ENCODE measurements around the gene ERGIC1. TPM values are rescaled to one million over a fixed set of nuclear protein-coding genes. Genes with fewer than 3 reads are reported as not detected.

ERGIC1 gene
- total RNA-seq, 4 donors from 2014 or later = 156 to 214 (median 175) TPM

DNA sequence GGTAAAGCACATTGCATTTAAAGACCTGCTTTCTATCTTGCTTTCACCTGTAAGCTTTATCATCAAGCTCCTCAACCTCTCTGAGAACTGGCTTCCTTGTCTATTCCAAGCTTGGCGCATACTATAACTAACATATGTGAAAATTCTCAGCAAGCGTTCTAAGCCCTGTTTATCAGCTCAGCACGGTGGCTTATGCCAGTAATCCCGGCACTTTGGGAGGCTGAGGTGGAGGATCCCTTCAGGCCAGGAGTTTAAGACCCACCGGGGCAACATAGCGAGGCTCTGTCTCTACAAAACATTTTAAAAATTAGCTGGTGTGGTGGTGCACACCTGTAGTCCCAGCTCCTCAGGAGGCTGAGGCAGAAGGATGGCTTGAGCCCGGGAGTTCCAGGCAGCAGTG is 147.9 kb downstream of the ERGIC1 start:
- no peaks in the 10 kb centered on the region for H3K9me3 ChIP-seq
- intact Hi-C loops (cut with DNase I) = loop anchor here (2.0 to 10.0 kb wide), 3 partner anchors 75 to 221 kb away; partner anchors contain the start of genes BNIP1 and CREBRF
- no peak for TF ChIP-seq POLR2A (IDR thresholded peaks at IDR 0.05)
- TF ChIP-seq, protein P1, sequence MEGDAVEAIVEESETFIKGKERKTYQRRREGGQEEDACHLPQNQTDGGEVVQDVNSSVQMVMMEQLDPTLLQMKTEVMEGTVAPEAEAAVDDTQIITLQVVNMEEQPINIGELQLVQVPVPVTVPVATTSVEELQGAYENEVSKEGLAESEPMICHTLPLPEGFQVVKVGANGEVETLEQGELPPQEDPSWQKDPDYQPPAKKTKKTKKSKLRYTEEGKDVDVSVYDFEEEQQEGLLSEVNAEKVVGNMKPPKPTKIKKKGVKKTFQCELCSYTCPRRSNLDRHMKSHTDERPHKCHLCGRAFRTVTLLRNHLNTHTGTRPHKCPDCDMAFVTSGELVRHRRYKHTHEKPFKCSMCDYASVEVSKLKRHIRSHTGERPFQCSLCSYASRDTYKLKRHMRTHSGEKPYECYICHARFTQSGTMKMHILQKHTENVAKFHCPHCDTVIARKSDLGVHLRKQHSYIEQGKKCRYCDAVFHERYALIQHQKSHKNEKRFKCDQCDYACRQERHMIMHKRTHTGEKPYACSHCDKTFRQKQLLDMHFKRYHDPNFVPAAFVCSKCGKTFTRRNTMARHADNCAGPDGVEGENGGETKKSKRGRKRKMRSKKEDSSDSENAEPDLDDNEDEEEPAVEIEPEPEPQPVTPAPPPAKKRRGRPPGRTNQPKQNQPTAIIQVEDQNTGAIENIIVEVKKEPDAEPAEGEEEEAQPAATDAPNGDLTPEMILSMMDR (IDR thresholded peaks at IDR 0.05) = no peak
- H3K4me3 ChIP-seq (replicated peaks in 1 of 3) = no peak overlapping the region
- DNase-seq = no peak
- no peak overlapping the region for H3K27ac ChIP-seq
- peaks cover 9 to 10% of the 10 kb centered on the region in 2 donors for H3K4me1 ChIP-seq
- WGBS, 2 donors = 89 to 96% methylated on average over 7 of the region's 7 CpGs
- H3K36me3 ChIP-seq = peaks cover 0 to 3% of the 10 kb centered on the region in 2 donors
- no peaks in the 10 kb centered on the region for H3K27me3 ChIP-seq

DNA sequence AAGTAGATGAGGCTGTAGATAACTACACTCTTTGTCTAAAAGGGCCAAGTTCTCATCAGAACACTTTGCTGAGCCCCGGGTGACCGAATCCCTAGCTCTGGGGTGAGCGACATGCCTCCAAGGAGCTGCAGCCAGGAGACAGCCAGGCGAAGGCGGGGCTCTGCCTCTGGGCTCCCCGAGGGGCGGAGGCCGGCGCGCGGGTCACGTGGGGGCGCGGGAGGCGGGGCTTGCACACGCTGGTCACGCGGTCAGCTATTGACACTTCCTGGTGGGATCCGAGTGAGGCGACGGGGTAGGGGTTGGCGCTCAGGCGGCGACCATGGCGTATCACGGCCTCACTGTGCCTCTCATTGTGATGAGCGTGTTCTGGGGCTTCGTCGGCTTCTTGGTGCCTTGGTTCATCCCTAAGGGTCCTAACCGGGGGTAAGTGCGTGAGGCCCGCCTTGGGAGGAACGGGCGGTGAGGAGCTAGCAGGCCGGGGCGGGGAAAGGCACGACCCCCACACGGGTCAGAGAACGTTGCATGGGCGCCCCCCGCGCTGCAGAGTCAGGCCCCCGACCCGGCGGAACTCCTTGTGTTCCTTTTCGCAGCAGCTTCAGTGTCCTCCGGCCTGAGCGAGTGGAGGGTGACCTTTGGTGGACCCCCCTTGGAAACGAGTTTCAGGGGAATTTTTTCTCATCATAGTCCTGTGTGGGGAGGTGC is 149.6 kb downstream of the ERGIC1 start, which contains the start of gene ATP6V0E1:
Gene ATP6V0E1 (plus strand): TSS at position 230 of the 702 bp plus-strand sequence. CDS start 90 bp downstream, at position 320.
- H3K27me3 ChIP-seq = no peaks in the 10 kb centered on the region
- intact Hi-C loops (cut with DNase I) = loop anchor here (5.0 to 10.0 kb wide), 2 partner anchors 74 to 161 kb away; partner anchors contain the start of genes BNIP1 and CREBRF
- peak within 1 kb of the TSS; percentile 93 to 95 (median 94) for H3K27ac ChIP-seq
- WGBS, 2 donors = 0 to 3% methylated on average over 20 to 22 of the region's 49 CpGs
- peak within 1 kb of the TSS; percentile 77 to 87 (median 82) for H3K4me3 ChIP-seq (replicated peaks in 1 of 3)
- TF ChIP-seq, protein P1 (IDR thresholded peaks at IDR 0.05) = no peak
- TF ChIP-seq POLR2A (IDR thresholded peaks at IDR 0.05) = peak in 1 of 2 donors; percentile 89
- peaks cover 0 to 7% of the 10 kb centered on the region in 2 donors for H3K36me3 ChIP-seq
- DNase-seq = peak; percentile 98
- no peaks in the 10 kb centered on the region for H3K9me3 ChIP-seq
- H3K4me1 ChIP-seq = peaks cover 9 to 10% of the 10 kb centered on the region in 2 donors

DNA sequence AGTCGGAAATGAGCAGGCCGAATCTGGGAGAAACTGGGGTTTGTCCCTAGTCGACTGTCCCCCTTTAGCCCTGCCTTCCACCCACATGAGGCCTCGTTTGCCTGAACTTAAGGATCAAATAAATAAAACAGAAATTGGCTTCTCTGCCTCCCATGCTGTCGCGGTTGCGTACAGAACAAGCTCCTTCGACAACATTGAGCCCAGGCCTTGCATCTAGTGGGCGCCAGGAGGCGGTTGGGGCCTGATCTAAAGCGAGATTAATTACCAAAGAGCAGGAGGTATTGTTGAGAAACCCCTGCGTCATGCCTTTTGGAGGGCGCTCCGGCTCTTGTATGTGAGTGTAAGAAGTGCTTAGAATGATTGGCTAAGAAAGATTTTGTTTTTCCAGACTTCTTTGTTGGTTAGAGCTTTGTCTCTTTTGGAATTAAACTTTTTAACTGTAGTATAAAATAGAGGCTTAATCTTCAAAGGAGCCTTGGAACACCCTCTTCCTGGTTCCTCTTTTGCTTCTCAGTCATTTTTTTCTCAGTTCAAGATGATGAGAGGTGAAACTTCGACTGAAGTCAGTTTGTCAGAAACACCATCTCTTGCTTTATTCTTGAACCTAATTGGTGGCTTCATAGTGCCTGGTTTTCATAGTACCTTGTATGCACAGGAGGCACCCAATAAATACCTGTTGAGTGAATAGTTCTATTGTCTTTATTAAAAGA is 150.3 kb downstream of the ERGIC1 start:
- Histone ChIP-seq H3K4me3 (replicated peaks in 1 of 3) (peak overlapping the region; percentile 77 to 87 (median 82)), H3K27ac (peak overlapping the region; percentile 93 to 95 (median 94)), H3K27me3 (no peaks in the 10 kb centered on the region), H3K9me3 (no peaks in the 10 kb centered on the region), H3K4me1 (peaks cover 9 to 10% of the 10 kb centered on the region in 2 donors), H3K36me3 (peaks cover 0 to 7% of the 10 kb centered on the region in 2 donors)
- TF ChIP-seq, protein P1 (IDR thresholded peaks at IDR 0.05) = peak in 4 of 6 experiments; percentile 59 to 67 (median 60)
- peak in 1 of 2 donors; percentile 37 for TF ChIP-seq POLR2A (IDR thresholded peaks at IDR 0.05)
- DNase-seq = peak; percentile 88 to 90
- intact Hi-C loops (cut with DNase I) = loop anchor here (5.0 to 10.0 kb wide), 2 partner anchors 73 to 160 kb away; partner anchors contain the start of genes BNIP1 and CREBRF
- 2% methylated on average over 15 of the region's 15 CpGs for WGBS, 2 donors

DNA sequence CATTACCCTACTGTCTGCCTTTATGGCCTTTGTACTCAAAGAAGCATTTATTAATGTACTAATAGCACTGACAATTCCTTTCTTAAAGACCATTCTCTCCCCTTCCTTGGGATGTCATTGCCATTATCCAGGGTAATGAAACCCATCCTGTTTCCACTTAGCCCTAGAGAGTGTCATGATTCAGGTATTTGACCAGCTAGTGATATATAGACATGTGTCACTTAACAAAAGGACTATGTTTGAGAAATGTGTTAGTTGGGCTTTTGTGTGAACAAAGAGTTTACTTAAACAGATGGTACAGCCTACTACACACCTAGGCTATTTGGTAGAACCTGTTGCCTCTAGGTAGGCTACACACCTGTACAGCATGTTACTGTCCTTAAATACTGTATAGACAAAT is 151.5 kb downstream of the ERGIC1 start:
- H3K27ac ChIP-seq = no peak overlapping the region
- peaks cover 9 to 10% of the 10 kb centered on the region in 2 donors for H3K4me1 ChIP-seq
- peaks cover 0 to 7% of the 10 kb centered on the region in 2 donors for H3K36me3 ChIP-seq
- intact Hi-C loops (cut with DNase I) = loop anchor here (10.0 kb wide), 1 partner anchor 159 kb away; the partner anchor contains the start of gene BNIP1
- TF ChIP-seq, protein P1 (IDR thresholded peaks at IDR 0.05) = no peak
- no peak for TF ChIP-seq POLR2A (IDR thresholded peaks at IDR 0.05)
- no peaks in the 10 kb centered on the region for H3K27me3 ChIP-seq
- H3K9me3 ChIP-seq = no peaks in the 10 kb centered on the region
- no peak overlapping the region for H3K4me3 ChIP-seq (replicated peaks in 1 of 3)
- no peak for DNase-seq

All from thyroid gland (tissue), 4 donors.